Endothelial cell of umbilical vein (primary cell): ENCODE measurements around the gene PTTG2. TPM values are rescaled to one million over a fixed set of nuclear protein-coding genes. Genes with fewer than 3 reads are reported as not detected.

ENCODE experiments used
- BruUV-seq: library from RNA; stranded (reverse); fragments of 400-500 nt; replicated peaks from 2 replicates; lab custom pipeline; 2021; lab: Mats Ljungman, UMichigan
- CTCF ChIA-PET: fragments of 300-600, 350-600 bp; sonication (Branson Sonifier 250); formaldehyde crosslinking; loops from one replicate; lab custom pipeline; 2021; ENCODE audit warnings: antibody characterized with exemption, inconsistent platforms; lab: Charles Lee
- POLR2A ChIA-PET: fragments of 300-600, 350-600 bp; sonication (Branson Sonifier 250); formaldehyde crosslinking; loops from one replicate; lab custom pipeline; 2021; ENCODE audit warnings: antibody characterized with exemption, inconsistent platforms; lab: Charles Lee
- DNase-seq: peaks from one replicate; pipeline ENCODE4 v3.0.0-alpha.2; 2011; ENCODE audit warnings: low read depth, low spot score
- FAIRE-seq: peaks from 2 replicates; lab custom pipeline; 2011; peaks lifted over from hg19 to GRCh38; lab: Jason Lieb, UNC
- H2AFZ ChIP-seq: 2 replicates; pipeline ENCODE4 v1.6.0; 2012; ENCODE audit warnings: low read depth, low read length, control low read depth, inconsistent platforms
- H3K27ac ChIP-seq: 2 replicates; pipeline ENCODE4 v1.5.1; 2011; ENCODE audit warnings: low read depth, mild to moderate bottlenecking, control low read depth, low read length, moderate library complexity; ENCODE audit not compliant: insufficient read depth
- H3K27me3 ChIP-seq, 2 experiments: 2 replicates each; pipeline versions ENCODE4 v1.6.0 to v1.6.1; 2011; ENCODE audit warnings: low read length in 2 of 2, mixed read lengths in 1 of 2; ENCODE audit not compliant: control insufficient read depth in 2 of 2, insufficient read depth in 2 of 2
- H3K36me3 ChIP-seq, 2 experiments: 2 replicates in 1 of 2; 3 replicates in 1 of 2; pipeline ENCODE4 v1.5.1; 2011; ENCODE audit warnings: low read length in 2 of 2, mild to moderate bottlenecking in 1 of 2, moderate library complexity in 1 of 2; ENCODE audit not compliant: control insufficient read depth in 2 of 2, insufficient read depth in 2 of 2; ENCODE audit errors: extremely low read depth in 1 of 2
- H3K4me1 ChIP-seq: 3 replicates; pipeline ENCODE4 v1.5.1; 2011; ENCODE audit warnings: mild to moderate bottlenecking, low read length; ENCODE audit not compliant: control insufficient read depth, insufficient read depth; ENCODE audit errors: extremely low read depth
- H3K4me2 ChIP-seq: 2 replicates; pipeline ENCODE4 v1.6.1; 2011; ENCODE audit warnings: low read length, control low read depth, mixed read lengths; ENCODE audit not compliant: insufficient read depth
- H3K4me3 ChIP-seq, 3 experiments: fragments of 200-600 bp in 1 of 3; sonication (generic), shearing (Covaris generic) in 1 of 3; replicated peaks in 1 of 3; 2 replicates each; pipeline ENCODE4 v1.5.1; 2011 to 2016; ENCODE audit warnings: control low read depth in 3 of 3, low read length in 3 of 3, mild to moderate bottlenecking in 2 of 3, inconsistent platforms in 1 of 3, low read depth in 1 of 3, moderate library complexity in 1 of 3; ENCODE audit not compliant: insufficient read depth in 1 of 3
- H3K79me2 ChIP-seq: 2 replicates; pipeline ENCODE4 v1.6.0; 2012; ENCODE audit warnings: low read length, inconsistent platforms; ENCODE audit not compliant: control insufficient read depth, insufficient read depth
- H3K9ac ChIP-seq: replicated peaks from 2 replicates; pipeline ENCODE3; 2011; ENCODE audit warnings: low read length, control low read depth; ENCODE audit not compliant: insufficient read depth; ENCODE audit errors: extremely low read depth
- H3K9me1 ChIP-seq: replicated peaks from 3 replicates; pipeline ENCODE4 v1.6.0; 2011; ENCODE audit warnings: mild to moderate bottlenecking, low read length; ENCODE audit not compliant: control insufficient read depth, insufficient read depth; ENCODE audit errors: extremely low read depth
- H3K9me3 ChIP-seq: replicated peaks from 2 replicates; pipeline ENCODE4 v1.5.1; 2012; ENCODE audit warnings: low read length, inconsistent platforms; ENCODE audit not compliant: control insufficient read depth, insufficient read depth
- H4K20me1 ChIP-seq: replicated peaks from 2 replicates; pipeline ENCODE3; 2011; ENCODE audit warnings: mild to moderate bottlenecking, low read length; ENCODE audit not compliant: control insufficient read depth, insufficient read depth; ENCODE audit errors: extremely low read depth
- CTCF ChIP-seq, 2 donors: IDR thresholded peaks; 1 replicate in 1 of 2; 2 replicates in 1 of 2; pipeline ENCODE4 v1.5.1; 2011; ENCODE audit warnings: low read length in 2 of 2, mild to moderate bottlenecking in 2 of 2, moderate library complexity in 2 of 2, control low read depth in 1 of 2, inconsistent platforms in 1 of 2, low read depth in 1 of 2; ENCODE audit not compliant: insufficient read depth in 1 of 2; ENCODE audit errors: extremely low read depth in 1 of 2
- EZH2 ChIP-seq: IDR thresholded peaks from 2 replicates; pipeline ENCODE4 v1.6.1; 2012; ENCODE audit warnings: borderline replicate concordance, low read depth, mild to moderate bottlenecking, moderate library complexity, low read length, inconsistent platforms; ENCODE audit not compliant: severe bottlenecking
- FOS ChIP-seq: IDR thresholded peaks from 2 replicates; pipeline ENCODE4 v1.6.1; 2011; ENCODE audit warnings: mild to moderate bottlenecking, low read length, moderate library complexity, borderline replicate concordance; ENCODE audit not compliant: insufficient read depth
- GATA2 ChIP-seq: IDR thresholded peaks from 2 replicates; pipeline ENCODE4 v1.7.0; 2011; ENCODE audit warnings: low read depth, mild to moderate bottlenecking, moderate library complexity, mixed read lengths, low read length; ENCODE audit not compliant: insufficient read length, insufficient read depth
- JUN ChIP-seq: IDR thresholded peaks from 2 replicates; pipeline ENCODE4 v1.6.1; 2011; ENCODE audit warnings: borderline replicate concordance, low read depth; ENCODE audit not compliant: insufficient read length, insufficient read depth
- MAX ChIP-seq: IDR thresholded peaks from 2 replicates; pipeline ENCODE4 v1.6.1; 2011; ENCODE audit not compliant: insufficient read depth, insufficient read length
- MYC ChIP-seq: IDR thresholded peaks from one replicate; pipeline ENCODE4 v1.6.1; 2011; ENCODE audit warnings: mild to moderate bottlenecking, low read depth, low read length
- POLR2A ChIP-seq: IDR thresholded peaks from 2 replicates; pipeline ENCODE4 v1.6.1; 2012; ENCODE audit warnings: low read depth, mild to moderate bottlenecking, control low read depth, low read length
- POLR2AphosphoS5 ChIP-seq: IDR thresholded peaks from 2 replicates; pipeline ENCODE4 v1.6.1; 2012; ENCODE audit warnings: low read depth, mild to moderate bottlenecking, control low read depth, low read length, moderate library complexity; ENCODE audit not compliant: insufficient read depth
- dilution Hi-C: fragments of 300-500 bp; cut with MboI; formaldehyde crosslinking; loops from one replicate; pipeline ENCODE4 v1.15.0; 2019; ENCODE audit warnings: low sequenced_read_pairs; ENCODE audit not compliant: extremely low pct_ligation_motif_present
- intact Hi-C: fragments of 100-400 bp; cut with micrococcal nuclease; formaldehyde crosslinking; loops from one replicate; pipeline ENCODE4 v1.10.0; 2022
- polyA plus RNA-seq, 4 experiments: library from polyadenylated mRNA; depleted of rRNA in 3 of 4; stranded (reverse) in 3 of 4; unstranded in 1 of 4; fragments of >200 nt; gene quantifications; 2 replicates each; pipeline versions ENCODE4 v1.2.1 to v1.2.3, GENCODE V29; 2011 to 2012; ENCODE audit warnings: missing spikeins in 1 of 4
- total RNA-seq: library from RNA; stranded (reverse); gene quantifications from 2 replicates; pipeline ENCODE4 v1.2.3, GENCODE V29; 2021

The PTTG2 gene
- total and polyA plus RNA-seq, 2 donors (not counting 3 experiments of a cell fraction or from before 2014, with no cell fraction given), result not detected

GRCh38 chr4:37949636-37950426 lies 10.4 kb upstream of the PTTG2 start:
- dilution Hi-C loops (no loop called here), intact Hi-C loops (no loop called here)
- Histone ChIP-seq H3K9ac (no peak overlapping the region), H3K79me2 (no peaks in the 10 kb centered on the region), H3K9me1 (no peaks in the 10 kb centered on the region), H3K4me2 (no peak overlapping the region), H3K4me1 (no peaks in the 10 kb centered on the region), H2AFZ (no peak overlapping the region), H3K27ac (no peak overlapping the region), H3K9me3 (no peaks in the 10 kb centered on the region), H3K36me3 (no peaks in the 10 kb centered on the region), H3K4me3 (no peak overlapping the region), H4K20me1 (no peaks in the 10 kb centered on the region), H3K27me3 (no peaks in the 10 kb centered on the region)
- ChIA-PET POLR2A (no interaction called here), CTCF (interaction anchor here (0.6 kb wide), 1 partner anchor 348 kb away, joined by 3 read pairs; no protein-coding TSS in a partner anchor)
- TF ChIP-seq JUN (no peak), POLR2A (no peak), POLR2AphosphoS5 (no peak), CTCF (IDR thresholded peaks at IDR 0.05; ENCODE audit: extremely low read depth in 1 of 2, insufficient read depth in 1 of 2, low read depth in 1 of 2, low read length in 2 of 2) (no peak), FOS (no peak), MYC (no peak), GATA2 (no peak), EZH2 (no peak), MAX (no peak)
- no peak for DNase-seq
- no peak for FAIRE-seq
- BruUV-seq, result no TSS peak
